ENCODE results near the gene MRRF. TPM values are rescaled to one million over a fixed set of nuclear protein-coding genes. Genes with fewer than 3 reads are reported as not detected.

Gene MRRF
- total RNA-seq, 2 experiments from 2014 or later, result 69.8 to 76.0 TPM

DNA sequence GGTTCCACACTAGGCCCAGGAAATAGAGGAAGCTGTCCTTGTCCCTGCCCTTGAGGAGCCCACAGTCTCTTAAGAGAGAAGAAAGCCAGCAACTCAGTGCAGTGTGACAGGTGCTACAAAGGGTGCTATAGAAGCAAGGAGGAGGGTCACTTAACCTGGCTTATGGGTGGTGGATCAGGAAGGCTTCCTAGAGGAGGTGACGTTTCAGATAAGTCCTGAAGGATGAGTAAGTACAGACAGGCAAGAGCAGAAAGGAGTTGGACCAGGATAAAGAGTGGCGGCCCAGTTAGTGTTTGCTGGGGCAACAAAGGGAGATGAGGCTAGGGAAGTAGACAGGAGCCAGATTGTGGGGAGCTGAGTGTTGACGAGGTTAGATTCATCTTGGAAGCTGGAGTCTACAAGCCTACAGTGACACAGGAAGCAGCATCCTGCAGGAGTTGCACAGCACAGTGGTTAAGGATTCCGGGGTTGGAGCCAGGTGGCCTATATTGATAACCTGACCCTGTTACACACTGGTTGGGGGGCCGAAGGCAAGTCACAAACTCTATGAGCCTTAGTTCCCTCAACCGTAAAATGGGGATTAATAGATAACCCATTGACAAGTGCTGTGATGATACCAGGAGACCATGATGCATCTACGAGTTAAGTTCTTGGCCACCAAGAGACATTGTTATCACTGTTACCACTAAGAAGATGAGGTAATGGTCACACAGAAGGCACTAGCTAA lies 30.5 kb upstream of the MRRF start:
- no peaks in the 10 kb centered on the region for H3K4me1 Mint-ChIP-seq (ENCODE audit: low read depth)
- TF ChIP-seq CTCF (IDR thresholded peaks at IDR 0.05), result no peak
- CTCF ChIA-PET, result interaction anchor here (1.6 kb wide), 1 partner anchor 109 kb away, joined by 3 read pairs; no protein-coding TSS in a partner anchor
- no peak overlapping the region for H3K27ac Mint-ChIP-seq
- H3K36me3 Mint-ChIP-seq (ENCODE audit: low read depth), result no peaks in the 10 kb centered on the region
- ATAC-seq (no peak), DNase-seq (no peak)
- no peak overlapping the region for H3K4me3 Mint-ChIP-seq
- POLR2A ChIA-PET, result no interaction called here
- intact Hi-C loops (cut with micrococcal nuclease), result no loop called here
- no peaks in the 10 kb centered on the region for H3K9me3 Mint-ChIP-seq
- H3K27me3 Mint-ChIP-seq, result peaks cover 5% of the 10 kb centered on the region

DNA sequence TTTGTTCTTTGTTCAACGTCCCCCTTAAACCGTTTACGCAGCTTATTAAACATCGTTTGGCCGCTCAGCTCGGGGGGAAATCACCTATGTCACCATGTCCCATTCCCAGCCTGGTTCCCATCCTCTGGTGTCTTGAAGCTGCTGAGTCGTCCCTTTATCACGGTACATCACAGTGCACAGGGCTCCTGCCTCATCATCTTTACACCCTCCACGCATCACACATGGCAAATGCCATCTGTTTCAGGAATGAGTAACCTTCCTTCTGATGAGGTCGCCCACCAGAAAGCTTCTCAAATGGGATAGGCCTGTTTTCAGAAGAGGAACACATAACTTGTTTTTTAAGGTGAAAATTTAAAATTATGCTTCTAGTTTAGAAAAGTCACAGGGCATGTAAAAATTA lies 28.0 kb upstream of the MRRF start:
- intact Hi-C loops (cut with micrococcal nuclease), result no loop called here
- H3K27me3 Mint-ChIP-seq, result peaks cover 3% of the 10 kb centered on the region
- DNase-seq (no peak), ATAC-seq (no peak)
- no peaks in the 10 kb centered on the region for H3K9me3 Mint-ChIP-seq
- H3K36me3 Mint-ChIP-seq (ENCODE audit: low read depth), result peaks cover 10% of the 10 kb centered on the region
- no peak for TF ChIP-seq CTCF (IDR thresholded peaks at IDR 0.05)
- H3K27ac Mint-ChIP-seq, result no peak overlapping the region
- no peak overlapping the region for H3K4me3 Mint-ChIP-seq
- H3K4me1 Mint-ChIP-seq (ENCODE audit: low read depth), result no peaks in the 10 kb centered on the region
- CTCF ChIA-PET, result no interaction called here
- POLR2A ChIA-PET, result interaction anchor here (1.0 kb wide), 1 partner anchor 9 kb away, joined by 3 read pairs; no protein-coding TSS in a partner anchor

DNA sequence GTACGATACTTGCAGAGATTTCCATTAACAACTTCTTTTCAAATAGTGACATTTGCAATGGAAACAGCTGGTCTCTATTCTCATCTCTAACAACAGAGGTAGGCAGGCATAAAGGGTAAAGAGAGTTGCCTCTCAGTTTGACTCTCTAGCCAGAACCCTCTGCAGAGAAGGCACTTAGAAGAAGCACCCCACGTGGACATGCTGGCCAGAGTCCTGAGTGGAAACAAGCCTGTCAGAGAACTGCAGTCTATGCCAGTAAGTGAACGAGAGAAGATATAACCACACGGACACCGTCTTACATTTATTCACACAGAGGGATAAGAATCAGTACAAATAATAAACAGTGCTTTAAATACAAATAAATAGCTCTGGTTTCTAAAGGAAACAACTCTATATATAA lies 25.0 kb upstream of the MRRF start:
- CTCF ChIA-PET, result interaction anchor here (1.3 kb wide), 1 partner anchor 116 kb away, joined by 3 read pairs; no protein-coding TSS in a partner anchor
- ATAC-seq (no peak), DNase-seq (no peak)
- no peaks in the 10 kb centered on the region for H3K27me3 Mint-ChIP-seq
- intact Hi-C loops (cut with micrococcal nuclease), result no loop called here
- H3K9me3 Mint-ChIP-seq, result no peaks in the 10 kb centered on the region
- peaks cover 23% of the 10 kb centered on the region for H3K36me3 Mint-ChIP-seq (ENCODE audit: low read depth)
- POLR2A ChIA-PET, result interaction anchor here (1.4 kb wide), 1 partner anchor 25 kb away, joined by 4 read pairs; the partner anchor contains the start of genes MRRF and RBM18
- no peaks in the 10 kb centered on the region for H3K4me1 Mint-ChIP-seq (ENCODE audit: low read depth)
- no peak for TF ChIP-seq CTCF (IDR thresholded peaks at IDR 0.05)
- no peak overlapping the region for H3K27ac Mint-ChIP-seq
- no peak overlapping the region for H3K4me3 Mint-ChIP-seq

GRCh38 chr9:122244349-122244748 lies 20.3 kb upstream of the MRRF start:
- Mint-ChIP-seq H3K27me3 (no peaks in the 10 kb centered on the region), H3K36me3 (ENCODE audit: low read depth) (peaks cover 34% of the 10 kb centered on the region), H3K9me3 (no peaks in the 10 kb centered on the region), H3K4me1 (ENCODE audit: low read depth) (no peaks in the 10 kb centered on the region), H3K27ac (no peak overlapping the region), H3K4me3 (no peak overlapping the region)
- DNase-seq (no peak), ATAC-seq (no peak)
- no peak for TF ChIP-seq CTCF (IDR thresholded peaks at IDR 0.05)
- ChIA-PET CTCF (interaction anchor here (1.4 kb wide), 1 partner anchor 106 kb away, joined by 4 read pairs; no protein-coding TSS in a partner anchor), POLR2A (interaction anchor here (1.2 to 1.7 kb wide), 2 partner anchors 16 to 19 kb away, joined by 3 to 9 read pairs; partner anchors contain the start of genes MRRF and RBM18)
- intact Hi-C loops (cut with micrococcal nuclease), result no loop called here

- CTCF ChIA-PET, result no interaction called here
- H3K36me3 Mint-ChIP-seq (ENCODE audit: low read depth), result peaks cover 38% of the 10 kb centered on the region
Measured at GRCh38 chr9:122246666-122247065, 18.0 kb upstream of the MRRF start.

More at GRCh38 chr9:122246666-122247065, 18.0 kb upstream of the MRRF start:
- no peaks in the 10 kb centered on the region for H3K27me3 Mint-ChIP-seq
- POLR2A ChIA-PET, result no interaction called here
- no peak overlapping the region for H3K4me3 Mint-ChIP-seq
- TF ChIP-seq CTCF (IDR thresholded peaks at IDR 0.05), result no peak
- H3K4me1 Mint-ChIP-seq (ENCODE audit: low read depth), result no peaks in the 10 kb centered on the region
- intact Hi-C loops (cut with micrococcal nuclease), result no loop called here
- no peak for ATAC-seq
- H3K27ac Mint-ChIP-seq, result no peak overlapping the region
- no peak for DNase-seq
- H3K9me3 Mint-ChIP-seq, result no peaks in the 10 kb centered on the region

Measured in activated CD8-positive, alpha-beta T cell treated with anti-CD3 and anti-CD28 coated beads for 36 hours (primary cell).